Ishikawa (cell line): Measurements from ENCODE around the gene COL23A1.

Experiments
- CEBPB ChIP-seq: IDR thresholded peaks from 2 replicates; pipeline ENCODE4 v1.6.1; 2012
- CREB1 ChIP-seq: IDR thresholded peaks from 2 replicates; pipeline ENCODE4 v1.6.1; 2012; ENCODE audit warnings: low read depth
- EGR1 ChIP-seq: IDR thresholded peaks from 2 replicates; pipeline ENCODE4 v1.6.1; 2012
- EP300 ChIP-seq: IDR thresholded peaks from 2 replicates; pipeline ENCODE4 v1.6.1; 2012; ENCODE audit warnings: borderline replicate concordance
- FOXM1 ChIP-seq: IDR thresholded peaks from 2 replicates; pipeline ENCODE4 v1.6.1; 2012; ENCODE audit warnings: low read depth, borderline replicate concordance
- MAX ChIP-seq: IDR thresholded peaks from 2 replicates; pipeline ENCODE4 v1.6.1; 2012
- NFIC ChIP-seq: IDR thresholded peaks from 2 replicates; pipeline ENCODE4 v1.6.1; 2012
- RAD21 ChIP-seq: IDR thresholded peaks from 2 replicates; pipeline ENCODE4 v1.6.1; 2012; ENCODE audit warnings: low read depth
- REST ChIP-seq: IDR thresholded peaks from 2 replicates; pipeline ENCODE4 v1.6.1; 2012; ENCODE audit warnings: low read depth, mild to moderate bottlenecking
- TAF1 ChIP-seq: IDR thresholded peaks from 2 replicates; pipeline ENCODE4 v1.6.1; 2012; ENCODE audit warnings: low read depth, mild to moderate bottlenecking
- TCF12 ChIP-seq: IDR thresholded peaks from 2 replicates; pipeline ENCODE4 v1.6.1; 2012; ENCODE audit warnings: low read depth
- TEAD4 ChIP-seq: IDR thresholded peaks from 2 replicates; pipeline ENCODE4 v1.6.1; 2012
- USF1 ChIP-seq: IDR thresholded peaks from 2 replicates; pipeline ENCODE4 v1.6.1; 2012
- YY1 ChIP-seq: IDR thresholded peaks from 2 replicates; pipeline ENCODE4 v1.6.1; 2012; ENCODE audit warnings: low read depth
- ZBTB7A ChIP-seq: IDR thresholded peaks from 2 replicates; pipeline ENCODE4 v1.6.1; 2012; ENCODE audit warnings: low read depth

COL23A1 gene

GRCh38 chr5:178429491-178430185 lies 160.6 kb downstream of the COL23A1 start:
- TF ChIP-seq MAX = peak; percentile 48; the same call in 1 of the 2 replicates
- no peak for TF ChIP-seq EP300

- TF ChIP-seq EP300 = no peak
- TF ChIP-seq CEBPB = no peak
- TF ChIP-seq TEAD4 = no peak
- no peak for TF ChIP-seq YY1
- TF ChIP-seq CREB1 = no peak
- TF ChIP-seq FOXM1 = no peak
These were observed 161.1 kb downstream of the COL23A1 start for GRCh38 chr5:178429156-178429468.

- no peak for TF ChIP-seq RAD21
- no peak for TF ChIP-seq USF1
- no peak for TF ChIP-seq CREB1
- TF ChIP-seq REST = no peak
- TF ChIP-seq TCF12 = no peak
- TF ChIP-seq CEBPB = no peak
- TF ChIP-seq MAX = no peak
- no peak for TF ChIP-seq ZBTB7A
- TF ChIP-seq EGR1 = no peak
These were observed 161.6 kb downstream of the COL23A1 start for GRCh38 chr5:178428341-178429155.

GRCh38 chr5:178427576-178428197 lies 162.5 kb downstream of the COL23A1 start:
- TF ChIP-seq YY1 = no peak
- no peak for TF ChIP-seq REST
- TF ChIP-seq FOXM1 = no peak
- no peak for TF ChIP-seq EGR1
- no peak for TF ChIP-seq CREB1
- TF ChIP-seq RAD21 = no peak
- no peak for TF ChIP-seq CEBPB

GRCh38 chr5:178426326-178427130 lies 163.7 kb downstream of the COL23A1 start:
- TF ChIP-seq FOXM1 (no peak), RAD21 (no peak), YY1 (no peak), TAF1 (no peak), CEBPB (no peak), NFIC (no peak), TCF12 (no peak), TEAD4 (no peak)

GRCh38 chr5:178425621-178426068 lies 164.5 kb downstream of the COL23A1 start:
- TF ChIP-seq TAF1 = no peak
- no peak for TF ChIP-seq YY1
- no peak for TF ChIP-seq TEAD4
- TF ChIP-seq EGR1 = no peak
- no peak for TF ChIP-seq EP300
- no peak for TF ChIP-seq TCF12
- no peak for TF ChIP-seq FOXM1
- TF ChIP-seq CREB1 = no peak
- TF ChIP-seq CEBPB = no peak
